K562 (cell line): ENCODE data around the gene CHST12. TPM values are rescaled to one million over a fixed set of nuclear protein-coding genes. Genes with fewer than 3 reads are reported as not detected.

ENCODE experiments used
- FOXA3 ChIP-seq, 2 experiments: fragments of 450-650 bp in 1 of 2; sonication (generic) in 1 of 2; formaldehyde crosslinking; IDR thresholded peaks in 1 of 2; conservative IDR thresholded peaks in 1 of 2; 2 replicates each; pipeline versions ENCODE4 v1.4.0 to v1.8.0; 2020 to 2022; ENCODE audit warnings: mild to moderate bottlenecking in 2 of 2, missing genetic modification reagents in 1 of 2
- HDAC2 ChIP-seq: fragments of 450-650 bp; IDR thresholded peaks from 2 replicates; pipeline ENCODE4 v1.6.1; 2016; ENCODE audit warnings: mild to moderate bottlenecking
- HMGN3 ChIP-seq: IDR thresholded peaks from 2 replicates; pipeline ENCODE4 v1.6.1; 2011; ENCODE audit warnings: borderline replicate concordance, low read depth, mild to moderate bottlenecking, mixed read lengths, low read length; ENCODE audit not compliant: insufficient read length; ENCODE audit errors: extremely low read depth
- MYC ChIP-seq, 2 experiments: fragments of 250-450 bp in 1 of 2; sonication (Bioruptor Pico) in 1 of 2; IDR thresholded peaks; 2 replicates each; pipeline versions ENCODE4 v1.5.1 to v1.6.1; 2012 to 2021; ENCODE audit warnings: low read depth in 2 of 2, borderline replicate concordance in 1 of 2, improper control_type of control experiment in 1 of 2, low read length in 1 of 2, mild to moderate bottlenecking in 1 of 2, moderate library complexity in 1 of 2
- NFIC ChIP-seq: fragments of 450-650 bp; IDR thresholded peaks from 2 replicates; pipeline ENCODE4 v1.6.1; 2017; ENCODE audit warnings: mild to moderate bottlenecking, inconsistent platforms
- POLR2G ChIP-seq: fragments of 200-400 bp; formaldehyde crosslinking; IDR thresholded peaks from 2 replicates; pipeline ENCODE4 v1.6.1; 2017; ENCODE audit warnings: low read depth, mild to moderate bottlenecking, antibody characterized with exemption, low read length, moderate library complexity
- SIN3A ChIP-seq, 2 experiments: fragments of 150-350 bp in 1 of 2; IDR thresholded peaks; 2 replicates each; pipeline ENCODE4 v1.6.1; 2011 to 2016; ENCODE audit warnings: borderline replicate concordance in 2 of 2, low read depth in 2 of 2, low read length in 2 of 2, mild to moderate bottlenecking in 2 of 2, moderate library complexity in 2 of 2; ENCODE audit not compliant: control insufficient read depth in 1 of 2
- YY1 ChIP-seq, 3 experiments: IDR thresholded peaks; 2 replicates each; pipeline ENCODE4 v1.6.1; 2011; ENCODE audit warnings: low read length in 2 of 3, mild to moderate bottlenecking in 2 of 3, moderate library complexity in 2 of 3, borderline replicate concordance in 1 of 3, control low read depth in 1 of 3, low read depth in 1 of 3; ENCODE audit not compliant: insufficient read depth in 3 of 3, insufficient replicate concordance in 2 of 3, control insufficient read depth in 1 of 3, insufficient read length in 1 of 3; ENCODE audit errors: extremely low read depth in 1 of 3
- ZNF263 ChIP-seq: sonication (generic); formaldehyde crosslinking; IDR thresholded peaks from 2 replicates; pipeline ENCODE4 v1.8.0; 2022; ENCODE audit warnings: mild to moderate bottlenecking, missing genetic modification reagents, borderline replicate concordance
- polyA plus RNA-seq, 8 experiments: library from polyadenylated mRNA; depleted of rRNA in 4 of 8; stranded (reverse) in 5 of 8; unstranded in 3 of 8; fragments of >200 nt; fragmentation: Nextera tagmentation in 2 of 8; fragmentation: Illumina TruSeq in 1 of 8; extraction: Ambion mirVana in 2 of 8; extraction: Trizol in 1 of 8; gene quantifications; 2 replicates each; pipeline versions ENCODE4 v1.2.1 to v1.2.3, GENCODE V29; 2011 to 2014; ENCODE audit warnings: inconsistent platforms in 1 of 8, missing spikeins in 1 of 8
- total RNA-seq, 7 experiments: library from RNA; depleted of rRNA in 6 of 7; stranded (reverse); fragments of >200 nt in 6 of 7; fragmentation: Illumina TruSeq in 2 of 7; extraction: Trizol in 2 of 7; gene quantifications; 2 replicates each; pipeline versions ENCODE4 v1.2.1 to v1.2.3, GENCODE V29; 2011 to 2021; ENCODE audit warnings: low replicate concordance in 1 of 7
- TF ChIP-seq, protein P1 (sequence below), 2 experiments: fragments of 450-650 bp; formaldehyde crosslinking in 1 of 2; IDR thresholded peaks; 2 replicates each; pipeline versions ENCODE4 v1.4.0 to v1.6.1; 2014 to 2020; ENCODE audit warnings: mild to moderate bottlenecking in 2 of 2, borderline replicate concordance in 1 of 2, low read depth in 1 of 2
- TF ChIP-seq, protein P2 (sequence below): sonication (generic); formaldehyde crosslinking; IDR thresholded peaks from 2 replicates; pipeline ENCODE4 v1.8.0; 2023; ENCODE audit warnings: missing genetic modification reagents, mild to moderate bottlenecking, borderline replicate concordance

The CHST12 gene
- total and polyA plus RNA-seq, 9 of the 15 experiments (the other 6 are each of a cell fraction or from before 2014, with no cell fraction given) = 0.18 to 19.8 (median 3.6) TPM

DNA sequence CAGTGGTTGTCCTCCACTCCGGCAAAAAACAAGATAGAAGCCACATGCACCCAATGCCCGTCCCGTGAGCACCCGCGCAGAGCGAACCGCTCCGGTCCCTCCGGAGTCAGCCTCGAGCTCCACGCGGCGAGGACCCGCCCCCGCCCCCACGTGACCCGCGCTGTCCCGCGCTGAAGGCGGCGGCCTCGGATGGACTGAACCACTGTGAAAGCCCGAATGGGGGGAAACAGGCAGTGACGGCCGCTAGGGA lies 49.5 kb upstream of the CHST12 start (continued):
- peak; percentile 31 to 84; a peak in 1 of 4 replicates for TF ChIP-seq SIN3A (IDR thresholded peaks at IDR 0.05; ENCODE audit: borderline replicate concordance in 2 of 2, control insufficient read depth in 1 of 2, low read depth in 2 of 2, low read length in 2 of 2)
- TF ChIP-seq NFIC = no peak
- TF ChIP-seq, protein P1, sequence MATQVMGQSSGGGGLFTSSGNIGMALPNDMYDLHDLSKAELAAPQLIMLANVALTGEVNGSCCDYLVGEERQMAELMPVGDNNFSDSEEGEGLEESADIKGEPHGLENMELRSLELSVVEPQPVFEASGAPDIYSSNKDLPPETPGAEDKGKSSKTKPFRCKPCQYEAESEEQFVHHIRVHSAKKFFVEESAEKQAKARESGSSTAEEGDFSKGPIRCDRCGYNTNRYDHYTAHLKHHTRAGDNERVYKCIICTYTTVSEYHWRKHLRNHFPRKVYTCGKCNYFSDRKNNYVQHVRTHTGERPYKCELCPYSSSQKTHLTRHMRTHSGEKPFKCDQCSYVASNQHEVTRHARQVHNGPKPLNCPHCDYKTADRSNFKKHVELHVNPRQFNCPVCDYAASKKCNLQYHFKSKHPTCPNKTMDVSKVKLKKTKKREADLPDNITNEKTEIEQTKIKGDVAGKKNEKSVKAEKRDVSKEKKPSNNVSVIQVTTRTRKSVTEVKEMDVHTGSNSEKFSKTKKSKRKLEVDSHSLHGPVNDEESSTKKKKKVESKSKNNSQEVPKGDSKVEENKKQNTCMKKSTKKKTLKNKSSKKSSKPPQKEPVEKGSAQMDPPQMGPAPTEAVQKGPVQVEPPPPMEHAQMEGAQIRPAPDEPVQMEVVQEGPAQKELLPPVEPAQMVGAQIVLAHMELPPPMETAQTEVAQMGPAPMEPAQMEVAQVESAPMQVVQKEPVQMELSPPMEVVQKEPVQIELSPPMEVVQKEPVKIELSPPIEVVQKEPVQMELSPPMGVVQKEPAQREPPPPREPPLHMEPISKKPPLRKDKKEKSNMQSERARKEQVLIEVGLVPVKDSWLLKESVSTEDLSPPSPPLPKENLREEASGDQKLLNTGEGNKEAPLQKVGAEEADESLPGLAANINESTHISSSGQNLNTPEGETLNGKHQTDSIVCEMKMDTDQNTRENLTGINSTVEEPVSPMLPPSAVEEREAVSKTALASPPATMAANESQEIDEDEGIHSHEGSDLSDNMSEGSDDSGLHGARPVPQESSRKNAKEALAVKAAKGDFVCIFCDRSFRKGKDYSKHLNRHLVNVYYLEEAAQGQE (IDR thresholded peaks at IDR 0.05; ENCODE audit: borderline replicate concordance) = peak; percentile 91
- TF ChIP-seq, protein P1 (CRISPR knock-in tag; IDR thresholded peaks at IDR 0.05; ENCODE audit: low read depth) = no peak; the same call in 1 of the 2 replicates
- TF ChIP-seq, protein P2, sequence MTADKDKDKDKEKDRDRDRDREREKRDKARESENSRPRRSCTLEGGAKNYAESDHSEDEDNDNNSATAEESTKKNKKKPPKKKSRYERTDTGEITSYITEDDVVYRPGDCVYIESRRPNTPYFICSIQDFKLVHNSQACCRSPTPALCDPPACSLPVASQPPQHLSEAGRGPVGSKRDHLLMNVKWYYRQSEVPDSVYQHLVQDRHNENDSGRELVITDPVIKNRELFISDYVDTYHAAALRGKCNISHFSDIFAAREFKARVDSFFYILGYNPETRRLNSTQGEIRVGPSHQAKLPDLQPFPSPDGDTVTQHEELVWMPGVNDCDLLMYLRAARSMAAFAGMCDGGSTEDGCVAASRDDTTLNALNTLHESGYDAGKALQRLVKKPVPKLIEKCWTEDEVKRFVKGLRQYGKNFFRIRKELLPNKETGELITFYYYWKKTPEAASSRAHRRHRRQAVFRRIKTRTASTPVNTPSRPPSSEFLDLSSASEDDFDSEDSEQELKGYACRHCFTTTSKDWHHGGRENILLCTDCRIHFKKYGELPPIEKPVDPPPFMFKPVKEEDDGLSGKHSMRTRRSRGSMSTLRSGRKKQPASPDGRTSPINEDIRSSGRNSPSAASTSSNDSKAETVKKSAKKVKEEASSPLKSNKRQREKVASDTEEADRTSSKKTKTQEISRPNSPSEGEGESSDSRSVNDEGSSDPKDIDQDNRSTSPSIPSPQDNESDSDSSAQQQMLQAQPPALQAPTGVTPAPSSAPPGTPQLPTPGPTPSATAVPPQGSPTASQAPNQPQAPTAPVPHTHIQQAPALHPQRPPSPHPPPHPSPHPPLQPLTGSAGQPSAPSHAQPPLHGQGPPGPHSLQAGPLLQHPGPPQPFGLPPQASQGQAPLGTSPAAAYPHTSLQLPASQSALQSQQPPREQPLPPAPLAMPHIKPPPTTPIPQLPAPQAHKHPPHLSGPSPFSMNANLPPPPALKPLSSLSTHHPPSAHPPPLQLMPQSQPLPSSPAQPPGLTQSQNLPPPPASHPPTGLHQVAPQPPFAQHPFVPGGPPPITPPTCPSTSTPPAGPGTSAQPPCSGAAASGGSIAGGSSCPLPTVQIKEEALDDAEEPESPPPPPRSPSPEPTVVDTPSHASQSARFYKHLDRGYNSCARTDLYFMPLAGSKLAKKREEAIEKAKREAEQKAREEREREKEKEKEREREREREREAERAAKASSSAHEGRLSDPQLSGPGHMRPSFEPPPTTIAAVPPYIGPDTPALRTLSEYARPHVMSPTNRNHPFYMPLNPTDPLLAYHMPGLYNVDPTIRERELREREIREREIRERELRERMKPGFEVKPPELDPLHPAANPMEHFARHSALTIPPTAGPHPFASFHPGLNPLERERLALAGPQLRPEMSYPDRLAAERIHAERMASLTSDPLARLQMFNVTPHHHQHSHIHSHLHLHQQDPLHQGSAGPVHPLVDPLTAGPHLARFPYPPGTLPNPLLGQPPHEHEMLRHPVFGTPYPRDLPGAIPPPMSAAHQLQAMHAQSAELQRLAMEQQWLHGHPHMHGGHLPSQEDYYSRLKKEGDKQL (CRISPR knock-in tag) = no peak
- TF ChIP-seq ZNF263 (CRISPR knock-in tag) = peak; percentile 83
- TF ChIP-seq HMGN3 = peak; percentile 74
- TF ChIP-seq POLR2G = peak; percentile 92
- TF ChIP-seq MYC (IDR thresholded peaks at IDR 0.05; ENCODE audit: low read depth, low read length) = peak; percentile 95
- peak; percentile 84; the same call in 1 of the 2 replicates for TF ChIP-seq MYC (CRISPR knock-in tag; IDR thresholded peaks at IDR 0.05; ENCODE audit: borderline replicate concordance, low read depth)
- TF ChIP-seq HDAC2 = 0 out of 2 replicates have a peak, but pooled peaks have one; percentile 8
- TF ChIP-seq YY1 (IDR thresholded peaks at IDR 0.05; ENCODE audit: borderline replicate concordance in 1 of 3, control insufficient read depth in 1 of 3, extremely low read depth in 1 of 3, insufficient read depth in 3 of 3, insufficient read length in 1 of 3, insufficient replicate concordance in 2 of 3, low read depth in 1 of 3, low read length in 2 of 3) = peak in 1 of 3 experiments; percentile 48
- peak in 1 of 2 experiments; percentile 90; a peak in 2 of 4 replicates for TF ChIP-seq FOXA3 (CRISPR knock-in tag; conservative IDR thresholded peaks at IDR 0.05 in 1 of 2, IDR thresholded peaks at IDR 0.05 in 1 of 2)
